Esophagus muscularis mucosa (tissue), 4 donors: Measurements from ENCODE around the gene SCP2. TPM values are rescaled to one million over a fixed set of nuclear protein-coding genes. Genes with fewer than 3 reads are reported as not detected.
A peak's percentile ranks its signal among the peaks of the same experiment; 100 is the strongest.

ENCODE experiments used
- DNase-seq: peaks from one replicate; pipeline ENCODE4 v3.0.0-alpha.2; 2017; ENCODE audit errors: extremely low spot score
- H3K27ac ChIP-seq, 4 donors: fragments of 200-600 bp; sonication (generic); replicated peaks in 1 of 4; 1 replicate in 3 of 4; 2 replicates in 1 of 4; pipeline ENCODE4 v1.5.1; 2016 to 2019; ENCODE audit warnings: mild to moderate bottlenecking in 1 of 4
- H3K27me3 ChIP-seq, 4 donors: fragments of 200-600 bp; sonication (generic); one replicate each; pipeline versions ENCODE4 v1.5.1 to v1.6.0; 2016 to 2019
- H3K36me3 ChIP-seq, 4 donors: fragments of 200-600 bp; sonication (generic); one replicate each; pipeline ENCODE4 v1.5.1; 2016 to 2019
- H3K4me1 ChIP-seq, 4 donors: fragments of 200-600 bp; sonication (generic); one replicate each; pipeline ENCODE4 v1.5.1; 2016 to 2019
- H3K4me3 ChIP-seq, 4 donors: fragments of 200-600 bp; sonication (generic); 1 replicate in 2 of 4; 2 replicates in 2 of 4; pipeline ENCODE4 v1.5.1; 2016 to 2019; ENCODE audit warnings: mild to moderate bottlenecking in 4 of 4, moderate library complexity in 1 of 4
- H3K9me3 ChIP-seq, 4 donors: fragments of 200-600 bp; sonication (generic); 1 replicate in 3 of 4; 2 replicates in 1 of 4; pipeline ENCODE4 v1.5.1; 2016 to 2019
- CTCF ChIP-seq, 3 experiments: fragments of 200-600 bp in 2 of 3; fragments of 450-650 bp in 1 of 3; sonication (generic) in 2 of 3; IDR thresholded peaks; one replicate each; pipeline ENCODE4 v1.5.1; 2017 to 2019; ENCODE audit warnings: antibody characterized with exemption in 3 of 3, mild to moderate bottlenecking in 2 of 3, moderate library complexity in 1 of 3
- EP300 ChIP-seq: sonication (generic); formaldehyde crosslinking; IDR thresholded peaks from one replicate; pipeline ENCODE4 v1.6.1; 2017; ENCODE audit warnings: antibody characterized with exemption
- POLR2A ChIP-seq: fragments of 450-650 bp; IDR thresholded peaks from one replicate; pipeline ENCODE4 v1.6.1; 2017; ENCODE audit warnings: antibody characterized with exemption, moderate library complexity, mild to moderate bottlenecking, low read depth
- POLR2AphosphoS5 ChIP-seq, 2 donors: sonication (generic); formaldehyde crosslinking; IDR thresholded peaks; one replicate each; pipeline ENCODE4 v1.6.1; 2017; ENCODE audit warnings: antibody characterized with exemption in 2 of 2
- WGBS: methylation state at CpG from one replicate; pipeline ENCODE4 v1.1.5; 2018; 5-methylcytosine and 5-hydroxymethylcytosine counted together
- intact Hi-C: fragments of 100-400 bp; cut with DNase I; formaldehyde crosslinking; loops from one replicate; pipeline ENCODE4 v1.15.1; 2023
- total RNA-seq, 4 donors: library from RNA; depleted of rRNA; stranded (reverse); fragments of >200 nt; gene quantifications; one replicate each; pipeline versions ENCODE4 v1.1.0 to v1.2.1, GENCODE V29; 2016

Gene SCP2
- total RNA-seq, 4 donors from 2014 or later, result 83.0 to 94.3 (median 92.1) TPM

GRCh38 chr1:53088616-53089300 is 161.7 kb downstream of the SCP2 start:
- DNase-seq, result no peak
- Histone ChIP-seq H3K9me3 (no peaks in the 10 kb centered on the region), H3K4me3 (no peak overlapping the region), H3K27ac (no peak overlapping the region), H3K36me3 (peaks cover 0 to 6% (median 2%) of the 10 kb centered on the region in 4 donors), H3K4me1 (peaks cover 0 to 19% (median 9%) of the 10 kb centered on the region in 4 donors), H3K27me3 (no peaks in the 10 kb centered on the region)
- WGBS, result 91% methylated on average over 19 of the region's 19 CpGs
- intact Hi-C loops, result no loop called here
- TF ChIP-seq CTCF (IDR thresholded peaks at IDR 0.05) (no peak), EP300 (no peak), POLR2AphosphoS5 (IDR thresholded peaks at IDR 0.05) (no peak), POLR2A (no peak)

- TF ChIP-seq CTCF (IDR thresholded peaks at IDR 0.05), result no peak
- no peak for TF ChIP-seq POLR2AphosphoS5 (IDR thresholded peaks at IDR 0.05)
- TF ChIP-seq POLR2A, result no peak
- TF ChIP-seq EP300, result no peak
- no peak for DNase-seq
- Histone ChIP-seq H3K36me3 (peaks cover 0 to 6% (median 0%) of the 10 kb centered on the region in 4 donors), H3K27ac (no peak overlapping the region), H3K9me3 (no peaks in the 10 kb centered on the region), H3K4me1 (peaks cover 0 to 19% (median 9%) of the 10 kb centered on the region in 4 donors), H3K4me3 (no peak overlapping the region), H3K27me3 (no peaks in the 10 kb centered on the region)
- 88% methylated on average over 11 of the region's 11 CpGs for WGBS
- intact Hi-C loops, result no loop called here
Observed at GRCh38 chr1:53089478-53090226, 162.6 kb downstream of the SCP2 start.

GRCh38 chr1:53090227-53091147 is 163.4 kb downstream of the SCP2 start:
- DNase-seq, result no peak
- Histone ChIP-seq H3K4me1 (peaks cover 0 to 18% (median 9%) of the 10 kb centered on the region in 4 donors), H3K27ac (peak overlapping the region in 1 of 4 donors; percentile 18), H3K4me3 (no peak overlapping the region), H3K36me3 (peaks cover 0 to 6% (median 0%) of the 10 kb centered on the region in 4 donors), H3K9me3 (no peaks in the 10 kb centered on the region), H3K27me3 (no peaks in the 10 kb centered on the region)
- WGBS, result 82% methylated on average over 23 of the region's 37 CpGs
- intact Hi-C loops, result no loop called here
- TF ChIP-seq POLR2AphosphoS5 (IDR thresholded peaks at IDR 0.05) (no peak), EP300 (no peak), CTCF (IDR thresholded peaks at IDR 0.05) (no peak), POLR2A (no peak)

- H3K4me3 ChIP-seq, result no peak overlapping the region
- DNase-seq, result no peak
Observed at GRCh38 chr1:53091841-53092645, 165.0 kb downstream of the SCP2 start.

More at GRCh38 chr1:53091841-53092645, 165.0 kb downstream of the SCP2 start:
- peaks cover 0 to 9% (median 3%) of the 10 kb centered on the region in 4 donors for H3K4me1 ChIP-seq
- no peak for TF ChIP-seq POLR2AphosphoS5 (IDR thresholded peaks at IDR 0.05)
- TF ChIP-seq CTCF (IDR thresholded peaks at IDR 0.05), result no peak
- TF ChIP-seq POLR2A, result no peak
- TF ChIP-seq EP300, result no peak
- no peaks in the 10 kb centered on the region for H3K27me3 ChIP-seq
- H3K36me3 ChIP-seq, result no peaks in the 10 kb centered on the region
- no peak overlapping the region for H3K27ac ChIP-seq
- 90% methylated on average over 24 of the region's 26 CpGs for WGBS
- no peaks in the 10 kb centered on the region for H3K9me3 ChIP-seq
- intact Hi-C loops, result no loop called here
